HEK293 (cell line): ENCODE measurements around the gene KLK1.

Experiments
- HOXA7 ChIP-seq: sonication (generic); formaldehyde crosslinking; IDR thresholded peaks from 2 replicates; pipeline ENCODE4 v1.8.1; 2022; ENCODE audit warnings: missing genetic modification reagents, borderline replicate concordance
- ZNF274 ChIP-seq, 2 experiments: fragments of 200-500 bp in 1 of 2; fragments of 450-650 bp in 1 of 2; sonication (Bioruptor generic) in 1 of 2; formaldehyde crosslinking in 1 of 2; IDR thresholded peaks; 2 replicates each; pipeline versions ENCODE4 v1.5.1 to v1.6.1; 2014 to 2016; ENCODE audit warnings: borderline replicate concordance in 1 of 2, inconsistent platforms in 1 of 2, low read length in 1 of 2, missing biosample characterization in 1 of 2, missing genetic modification characterization in 1 of 2
- ZNF302 ChIP-seq: fragments of 450-650 bp; formaldehyde crosslinking; IDR thresholded peaks from 2 replicates; pipeline ENCODE4 v1.5.1; 2016; ENCODE audit warnings: missing biosample characterization, missing genetic modification characterization, low read depth
- ZNF423 ChIP-seq: fragments of 450-650 bp; formaldehyde crosslinking; IDR thresholded peaks from 2 replicates; pipeline ENCODE4 v1.5.1; 2016; ENCODE audit warnings: missing biosample characterization, missing genetic modification characterization
- ZNF555 ChIP-seq: fragments of 450-650 bp; formaldehyde crosslinking; conservative IDR thresholded peaks from 2 replicates; pipeline ENCODE4 v1.5.1; 2017; ENCODE audit warnings: missing biosample characterization, mild to moderate bottlenecking, missing genetic modification characterization, inconsistent platforms
- ZNF629 ChIP-seq: fragments of 450-650 bp; formaldehyde crosslinking; IDR thresholded peaks from 2 replicates; pipeline ENCODE4 v1.5.1; 2017; ENCODE audit warnings: missing biosample characterization, missing genetic modification characterization
- ZNF670 ChIP-seq: fragments of 450-650 bp; formaldehyde crosslinking; IDR thresholded peaks from 2 replicates; pipeline ENCODE4 v1.5.1; 2016; ENCODE audit warnings: missing biosample characterization, missing genetic modification characterization, low read depth
- ZNF777 ChIP-seq: fragments of 450-650 bp; formaldehyde crosslinking; IDR thresholded peaks from 2 replicates; pipeline ENCODE4 v1.5.1; 2017; ENCODE audit warnings: missing biosample characterization, missing genetic modification characterization, borderline replicate concordance
- ZNF785 ChIP-seq: fragments of 450-650 bp; formaldehyde crosslinking; IDR thresholded peaks from 2 replicates; pipeline ENCODE4 v1.5.1; 2016; ENCODE audit warnings: missing biosample characterization, missing genetic modification characterization
- TF ChIP-seq, protein P1 (sequence below): fragments of 450-650 bp; formaldehyde crosslinking; IDR thresholded peaks from 2 replicates; pipeline ENCODE4 v1.5.1; 2016; ENCODE audit warnings: missing biosample characterization, missing genetic modification characterization
- TF ChIP-seq, protein P2 (sequence below): fragments of 450-650 bp; formaldehyde crosslinking; IDR thresholded peaks from 2 replicates; pipeline ENCODE4 v1.5.1; 2016; ENCODE audit warnings: missing biosample characterization, missing genetic modification characterization

GRCh38 chr19:50829801-50830200 lies 6.2 kb upstream of the KLK1 start:
- no peak for TF ChIP-seq ZNF629
- TF ChIP-seq, protein P1, sequence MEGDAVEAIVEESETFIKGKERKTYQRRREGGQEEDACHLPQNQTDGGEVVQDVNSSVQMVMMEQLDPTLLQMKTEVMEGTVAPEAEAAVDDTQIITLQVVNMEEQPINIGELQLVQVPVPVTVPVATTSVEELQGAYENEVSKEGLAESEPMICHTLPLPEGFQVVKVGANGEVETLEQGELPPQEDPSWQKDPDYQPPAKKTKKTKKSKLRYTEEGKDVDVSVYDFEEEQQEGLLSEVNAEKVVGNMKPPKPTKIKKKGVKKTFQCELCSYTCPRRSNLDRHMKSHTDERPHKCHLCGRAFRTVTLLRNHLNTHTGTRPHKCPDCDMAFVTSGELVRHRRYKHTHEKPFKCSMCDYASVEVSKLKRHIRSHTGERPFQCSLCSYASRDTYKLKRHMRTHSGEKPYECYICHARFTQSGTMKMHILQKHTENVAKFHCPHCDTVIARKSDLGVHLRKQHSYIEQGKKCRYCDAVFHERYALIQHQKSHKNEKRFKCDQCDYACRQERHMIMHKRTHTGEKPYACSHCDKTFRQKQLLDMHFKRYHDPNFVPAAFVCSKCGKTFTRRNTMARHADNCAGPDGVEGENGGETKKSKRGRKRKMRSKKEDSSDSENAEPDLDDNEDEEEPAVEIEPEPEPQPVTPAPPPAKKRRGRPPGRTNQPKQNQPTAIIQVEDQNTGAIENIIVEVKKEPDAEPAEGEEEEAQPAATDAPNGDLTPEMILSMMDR (tag by site-specific recombination), result no peak
- no peak for TF ChIP-seq ZNF302 (tag by site-specific recombination)
- TF ChIP-seq HOXA7, result no peak
- TF ChIP-seq ZNF777 (tag by site-specific recombination), result no peak
- no peak for TF ChIP-seq ZNF555 (tag by site-specific recombination)
- TF ChIP-seq ZNF274 (IDR thresholded peaks at IDR 0.05; ENCODE audit: low read length), result no peak
- TF ChIP-seq ZNF274 (tag by site-specific recombination; IDR thresholded peaks at IDR 0.05; ENCODE audit: borderline replicate concordance), result no peak
- TF ChIP-seq, protein P2, sequence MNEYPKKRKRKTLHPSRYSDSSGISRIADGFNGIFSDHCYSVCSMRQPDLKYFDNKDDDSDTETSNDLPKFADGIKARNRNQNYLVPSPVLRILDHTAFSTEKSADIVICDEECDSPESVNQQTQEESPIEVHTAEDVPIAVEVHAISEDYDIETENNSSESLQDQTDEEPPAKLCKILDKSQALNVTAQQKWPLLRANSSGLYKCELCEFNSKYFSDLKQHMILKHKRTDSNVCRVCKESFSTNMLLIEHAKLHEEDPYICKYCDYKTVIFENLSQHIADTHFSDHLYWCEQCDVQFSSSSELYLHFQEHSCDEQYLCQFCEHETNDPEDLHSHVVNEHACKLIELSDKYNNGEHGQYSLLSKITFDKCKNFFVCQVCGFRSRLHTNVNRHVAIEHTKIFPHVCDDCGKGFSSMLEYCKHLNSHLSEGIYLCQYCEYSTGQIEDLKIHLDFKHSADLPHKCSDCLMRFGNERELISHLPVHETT (tag by site-specific recombination), result no peak
- TF ChIP-seq ZNF423 (tag by site-specific recombination), result no peak
- TF ChIP-seq ZNF785 (tag by site-specific recombination), result no peak
- no peak for TF ChIP-seq ZNF670 (tag by site-specific recombination)
